ENCODE results near the gene RGL2.

DNA sequence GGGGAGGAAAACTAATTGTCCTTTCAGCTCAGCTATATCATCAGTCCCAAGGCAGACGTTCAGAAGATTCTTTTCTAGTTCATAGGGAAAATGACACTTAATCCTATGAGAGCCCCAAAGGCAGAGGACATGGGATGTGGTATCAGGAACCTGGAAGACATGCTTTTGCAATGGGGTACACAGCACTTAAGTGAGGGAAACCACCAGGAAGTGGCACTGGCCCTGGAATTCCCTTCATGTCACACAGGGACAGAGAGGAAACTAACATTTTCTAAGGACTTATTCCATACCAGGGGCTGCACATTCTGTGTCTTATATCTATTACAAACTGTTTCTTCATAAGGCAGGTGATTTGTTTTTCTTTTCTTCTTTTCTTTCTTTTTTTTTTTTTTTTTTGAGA is 55.3 kb downstream of the RGL2 start:
- TF ChIP-seq, protein P1, sequence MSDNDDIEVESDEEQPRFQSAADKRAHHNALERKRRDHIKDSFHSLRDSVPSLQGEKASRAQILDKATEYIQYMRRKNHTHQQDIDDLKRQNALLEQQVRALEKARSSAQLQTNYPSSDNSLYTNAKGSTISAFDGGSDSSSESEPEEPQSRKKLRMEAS (IDR thresholded peaks at IDR 0.05; ENCODE audit: low read depth): no peak
- TF ChIP-seq TEAD4 (IDR thresholded peaks at IDR 0.05; ENCODE audit: borderline replicate concordance, insufficient read depth): no peak
